CD14-positive monocyte (primary cell): ENCODE data around the gene MS4A7. TPM values are rescaled to one million over a fixed set of nuclear protein-coding genes. Genes with fewer than 3 reads are reported as not detected.

Experiments
- DNase-seq, 3 donors: peaks; one replicate each; pipeline ENCODE4 v3.0.0-alpha.2; 2011 to 2022
- H2AFZ ChIP-seq: 2 replicates; pipeline ENCODE4 v1.6.0; 2012; ENCODE audit warnings: mild to moderate bottlenecking, low read depth, low read length, inconsistent platforms; ENCODE audit not compliant: insufficient read depth, poor library complexity, severe bottlenecking
- H3K27ac ChIP-seq, 2 donors: 1 replicate in 1 of 2; 2 replicates in 1 of 2; pipeline ENCODE4 v1.5.1; 2012 to 2013; ENCODE audit warnings: low read length in 2 of 2, control low read depth in 1 of 2, inconsistent platforms in 1 of 2, low read depth in 1 of 2, mild to moderate bottlenecking in 1 of 2
- H3K27me3 ChIP-seq, 2 donors: one replicate each; pipeline versions ENCODE4 v1.6.0 to v1.6.1; 2011 to 2013; ENCODE audit warnings: low read length in 2 of 2; ENCODE audit not compliant: control insufficient read depth in 2 of 2, insufficient read depth in 2 of 2
- H3K36me3 ChIP-seq, 2 donors: replicated peaks in 1 of 2; 1 replicate in 1 of 2; 2 replicates in 1 of 2; pipeline versions ENCODE4 v1.5.1 to v1.6.1; 2012 to 2013; ENCODE audit warnings: low read length in 2 of 2, control low read depth in 1 of 2, inconsistent platforms in 1 of 2, mild to moderate bottlenecking in 1 of 2; ENCODE audit not compliant: insufficient read depth in 2 of 2, control insufficient read depth in 1 of 2
- H3K4me1 ChIP-seq, 2 donors: 1 replicate in 1 of 2; 2 replicates in 1 of 2; pipeline versions ENCODE4 v1.5.1 to v1.6.1; 2012 to 2013; ENCODE audit warnings: low read length in 2 of 2, control low read depth in 1 of 2, inconsistent platforms in 1 of 2, mild to moderate bottlenecking in 1 of 2, moderate library complexity in 1 of 2; ENCODE audit not compliant: insufficient read depth in 2 of 2, control insufficient read depth in 1 of 2
- H3K4me2 ChIP-seq: replicated peaks from 2 replicates; pipeline ENCODE3; 2012; ENCODE audit warnings: low read length, moderate library complexity, mild to moderate bottlenecking; ENCODE audit not compliant: poor library complexity, severe bottlenecking; ENCODE audit errors: extremely low read depth
- H3K4me3 ChIP-seq, 3 experiments: fragments of 200-600 bp in 1 of 3; sonication (generic) in 1 of 3; replicated peaks in 1 of 3; 1 replicate in 2 of 3; 2 replicates in 1 of 3; pipeline ENCODE4 v1.5.1; 2011 to 2013; ENCODE audit warnings: low read length in 3 of 3, mild to moderate bottlenecking in 3 of 3, control low read depth in 2 of 3, low read depth in 2 of 3, inconsistent platforms in 1 of 3, moderate library complexity in 1 of 3
- H3K79me2 ChIP-seq: 2 replicates; pipeline ENCODE4 v1.6.0; 2012; ENCODE audit warnings: mild to moderate bottlenecking, control low read depth, inconsistent platforms, low read length, moderate library complexity; ENCODE audit not compliant: insufficient read depth
- H3K9ac ChIP-seq: 2 replicates; pipeline ENCODE4 v1.6.0; 2017; ENCODE audit warnings: low read length, mild to moderate bottlenecking; ENCODE audit not compliant: insufficient read depth, poor library complexity, severe bottlenecking
- H3K9me3 ChIP-seq, 2 donors: replicated peaks in 1 of 2; 1 replicate in 1 of 2; 2 replicates in 1 of 2; pipeline versions ENCODE4 v1.5.1 to v1.6.1; 2012 to 2013; ENCODE audit warnings: low read length in 2 of 2, control low read depth in 1 of 2; ENCODE audit not compliant: control insufficient read depth in 1 of 2, insufficient read depth in 1 of 2
- H4K20me1 ChIP-seq: 2 replicates; pipeline ENCODE4 v1.6.0; 2012; ENCODE audit warnings: mild to moderate bottlenecking, low read length, control low read depth, moderate library complexity; ENCODE audit not compliant: insufficient read depth
- H3K27ac Mint-ChIP-seq, 7 donors: one replicate each; pipeline ENCODE4 v1.8.0; 2020; ENCODE audit warnings: mild to moderate bottlenecking in 7 of 7, mixed read lengths in 7 of 7, moderate library complexity in 6 of 7, inconsistent platforms in 2 of 7
- H3K27me3 Mint-ChIP-seq, 3 donors: one replicate each; pipeline ENCODE4 v1.8.0; 2021 to 2022; ENCODE audit warnings: low read depth in 3 of 3, mild to moderate bottlenecking in 3 of 3, mixed read lengths in 3 of 3, moderate library complexity in 3 of 3, inconsistent platforms in 1 of 3
- H3K36me3 Mint-ChIP-seq, 2 donors: one replicate each; pipeline ENCODE4 v1.8.0; 2020; ENCODE audit warnings: mixed read lengths in 2 of 2, inconsistent platforms in 1 of 2, mild to moderate bottlenecking in 1 of 2
- H3K4me1 Mint-ChIP-seq: one replicate; pipeline ENCODE4 v1.8.0; 2020; ENCODE audit warnings: mild to moderate bottlenecking, mixed read lengths
- H3K4me3 Mint-ChIP-seq, 2 donors: one replicate each; pipeline ENCODE4 v1.8.0; 2020; ENCODE audit warnings: mild to moderate bottlenecking in 2 of 2, mixed read lengths in 2 of 2, moderate library complexity in 1 of 2
- H3K9me3 Mint-ChIP-seq, 7 donors: one replicate each; pipeline ENCODE4 v1.8.0; 2020 to 2022; ENCODE audit warnings: mixed read lengths in 7 of 7, mild to moderate bottlenecking in 6 of 7, moderate library complexity in 6 of 7, inconsistent platforms in 2 of 7
- WGBS: methylation state at CpG from one replicate; pipeline ENCODE4 v1.1.5; 2013; ENCODE audit warnings: missing lambda C conversion rate; ENCODE audit not compliant: insufficient coverage; 5-methylcytosine and 5-hydroxymethylcytosine counted together
- intact Hi-C, 2 donors: fragments of 100-400 bp; cut with micrococcal nuclease; formaldehyde crosslinking; loops; one replicate each; pipeline versions ENCODE4 v1.15.0 to v1.15.1; 2023
- polyA plus RNA-seq, 3 donors: library from polyadenylated mRNA; depleted of rRNA in 1 of 3; unstranded in 2 of 3; stranded (reverse) in 1 of 3; fragments of 300-500 nt in 2 of 3; fragments of >200 nt in 1 of 3; fragmentation: Illumina TruSeq in 2 of 3; gene quantifications; 1 replicate in 2 of 3; 2 replicates in 1 of 3; pipeline ENCODE4 v1.2.3, GENCODE V29; 2012 to 2021
- TF ChIP-seq, protein P1 (sequence below): fragments of 200-600 bp; IDR thresholded peaks from one replicate; pipeline ENCODE4 v1.8.0; 2022; ENCODE audit warnings: antibody characterized with exemption, mild to moderate bottlenecking

Gene MS4A7
- polyA plus RNA-seq, 3 donors, result 181 to 596 (median 504) TPM

DNA sequence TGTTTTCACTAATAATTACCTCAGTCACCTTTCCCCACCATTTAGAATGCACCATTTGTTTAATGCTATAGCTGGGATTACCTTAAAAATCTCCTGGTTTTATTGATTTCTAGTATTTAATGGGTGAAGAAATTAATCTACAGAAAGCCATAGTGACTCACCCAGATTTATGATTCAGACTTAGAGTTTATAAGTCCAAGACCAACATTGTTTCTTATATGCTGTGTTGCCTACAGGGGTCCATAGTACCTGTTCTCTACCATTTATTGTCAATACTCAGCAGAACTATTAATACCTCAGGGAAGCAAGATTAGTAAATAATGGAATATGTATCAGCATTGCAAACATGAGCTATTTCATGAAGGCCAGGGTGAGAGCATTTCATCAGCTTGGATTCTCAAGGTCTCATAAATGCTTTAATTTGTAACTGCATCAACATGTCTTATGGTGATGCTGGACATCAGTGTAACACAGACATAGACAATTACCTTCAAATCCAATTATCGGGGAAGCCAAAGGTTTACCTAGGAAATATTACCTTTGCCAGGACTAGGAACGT, 8.0 kb upstream of the MS4A7 start:
- TF ChIP-seq, protein P1, sequence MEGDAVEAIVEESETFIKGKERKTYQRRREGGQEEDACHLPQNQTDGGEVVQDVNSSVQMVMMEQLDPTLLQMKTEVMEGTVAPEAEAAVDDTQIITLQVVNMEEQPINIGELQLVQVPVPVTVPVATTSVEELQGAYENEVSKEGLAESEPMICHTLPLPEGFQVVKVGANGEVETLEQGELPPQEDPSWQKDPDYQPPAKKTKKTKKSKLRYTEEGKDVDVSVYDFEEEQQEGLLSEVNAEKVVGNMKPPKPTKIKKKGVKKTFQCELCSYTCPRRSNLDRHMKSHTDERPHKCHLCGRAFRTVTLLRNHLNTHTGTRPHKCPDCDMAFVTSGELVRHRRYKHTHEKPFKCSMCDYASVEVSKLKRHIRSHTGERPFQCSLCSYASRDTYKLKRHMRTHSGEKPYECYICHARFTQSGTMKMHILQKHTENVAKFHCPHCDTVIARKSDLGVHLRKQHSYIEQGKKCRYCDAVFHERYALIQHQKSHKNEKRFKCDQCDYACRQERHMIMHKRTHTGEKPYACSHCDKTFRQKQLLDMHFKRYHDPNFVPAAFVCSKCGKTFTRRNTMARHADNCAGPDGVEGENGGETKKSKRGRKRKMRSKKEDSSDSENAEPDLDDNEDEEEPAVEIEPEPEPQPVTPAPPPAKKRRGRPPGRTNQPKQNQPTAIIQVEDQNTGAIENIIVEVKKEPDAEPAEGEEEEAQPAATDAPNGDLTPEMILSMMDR, result no peak
- peaks cover 15% of the 10 kb centered on the region in 2 donors for H3K9me3 ChIP-seq
- no peak for DNase-seq
- WGBS, result no CpG with 5 or more reads among the region's 2 CpGs
- Mint-ChIP-seq H3K27ac (peak overlapping the region in 5 of 7 donors; percentile 72 to 92 (median 83)), H3K36me3 (peaks cover 7 to 17% of the 10 kb centered on the region in 2 donors), H3K4me1 (peaks cover 57% of the 10 kb centered on the region), H3K4me3 (no peak overlapping the region), H3K27me3 (no peaks in the 10 kb centered on the region), H3K9me3 (peaks cover 10 to 27% (median 20%) of the 10 kb centered on the region in 7 donors)
- H3K4me3 ChIP-seq, result no peak overlapping the region
- H3K9ac ChIP-seq, result no peak overlapping the region
- H3K79me2 ChIP-seq, result no peaks in the 10 kb centered on the region
- no peak overlapping the region for H3K4me2 ChIP-seq
- H4K20me1 ChIP-seq, result no peaks in the 10 kb centered on the region
- H2AFZ ChIP-seq, result no peak overlapping the region
- peaks cover 50 to 60% of the 10 kb centered on the region in 2 donors for H3K4me1 ChIP-seq
- H3K27ac ChIP-seq, result peak overlapping the region in 1 of 2 donors; percentile 75
- intact Hi-C loops, result no loop called here
- H3K36me3 ChIP-seq, result no peaks in the 10 kb centered on the region
- H3K27me3 ChIP-seq, result no peaks in the 10 kb centered on the region

DNA sequence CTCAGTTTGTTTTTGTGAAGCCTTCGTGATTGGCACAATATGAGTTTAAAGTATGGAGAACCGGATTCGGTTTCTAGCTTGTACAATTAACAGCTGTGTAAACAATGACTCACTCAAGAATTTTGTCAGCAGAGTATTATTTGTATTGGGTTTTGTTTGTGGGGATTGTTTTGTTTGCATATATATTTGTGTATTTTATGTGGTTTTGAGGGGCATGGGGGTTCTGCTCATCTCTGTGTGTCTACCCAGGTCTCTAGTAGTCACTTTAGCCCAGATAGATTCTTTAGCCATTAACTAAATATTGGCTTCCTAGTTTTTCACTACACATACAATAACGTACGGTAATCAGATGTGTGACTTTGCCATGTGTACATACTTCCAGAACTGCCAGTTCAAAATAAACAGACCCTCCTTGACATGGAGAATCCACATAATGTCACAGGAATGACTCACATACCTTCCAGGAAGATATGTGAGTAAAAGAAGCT, 7.5 kb upstream of the MS4A7 start:
- peaks cover 15% of the 10 kb centered on the region in 2 donors for H3K9me3 ChIP-seq
- Mint-ChIP-seq H3K4me3 (no peak overlapping the region), H3K4me1 (peaks cover 55% of the 10 kb centered on the region), H3K36me3 (peaks cover 9 to 20% of the 10 kb centered on the region in 2 donors), H3K9me3 (peaks cover 10 to 27% (median 20%) of the 10 kb centered on the region in 7 donors), H3K27ac (peak overlapping the region; percentile 23 to 92 (median 83)), H3K27me3 (peaks cover 0 to 3% (median 0%) of the 10 kb centered on the region in 3 donors)
- no peaks in the 10 kb centered on the region for H4K20me1 ChIP-seq
- no peak overlapping the region for H2AFZ ChIP-seq
- no peaks in the 10 kb centered on the region for H3K27me3 ChIP-seq
- TF ChIP-seq, protein P1, result no peak
- H3K27ac ChIP-seq, result peak overlapping the region in 1 of 2 donors; percentile 75
- H3K4me1 ChIP-seq, result peaks cover 47 to 60% of the 10 kb centered on the region in 2 donors
- H3K4me3 ChIP-seq, result peak overlapping the region in 1 of 3 experiments; percentile 51
- no peak overlapping the region for H3K9ac ChIP-seq
- WGBS, result no CpG with 5 or more reads among the region's 5 CpGs
- no peaks in the 10 kb centered on the region for H3K36me3 ChIP-seq
- peak overlapping the region; percentile 24 for H3K4me2 ChIP-seq
- intact Hi-C loops, result no loop called here
- DNase-seq, result peak in 2 of 3 donors; percentile 52 to 61
- no peaks in the 10 kb centered on the region for H3K79me2 ChIP-seq
